ENCODE data around the gene LMO7.
"Not testable (repeated sequence)": the region's sequence is repeated elsewhere in the genome, so short reads cannot be mapped to it uniquely, and the experiment has no call there.

LMO7 gene

GRCh38 chr13:75785130-75785529 lies 149.0 kb downstream of the LMO7 start:
- H3K4me3 ChIP-seq (ENCODE audit: low read depth, low read length) = no peak overlapping the region
- TF ChIP-seq CTCF (IDR thresholded peaks at IDR 0.05; ENCODE audit: insufficient read depth, low read depth, low read length, missing control alignments) = no peak
- no peak for DNase-seq (ENCODE audit: low read depth)

GRCh38 chr13:75787249-75787928 lies 151.3 kb downstream of the LMO7 start:
- H3K4me3 ChIP-seq (ENCODE audit: low read depth, low read length) = no peak overlapping the region
- no peak for DNase-seq (ENCODE audit: low read depth)
- no peak for TF ChIP-seq CTCF (IDR thresholded peaks at IDR 0.05; ENCODE audit: insufficient read depth, low read depth, low read length, missing control alignments)

- no peak for DNase-seq (ENCODE audit: low read depth)
- H3K4me3 ChIP-seq (ENCODE audit: low read depth, low read length) = no peak overlapping the region
- TF ChIP-seq CTCF (IDR thresholded peaks at IDR 0.05; ENCODE audit: insufficient read depth, low read depth, low read length, missing control alignments) = no peak
Observed at GRCh38 chr13:75788481-75788981, 152.4 kb downstream of the LMO7 start.

GRCh38 chr13:75789451-75790197 lies 153.5 kb downstream of the LMO7 start:
- H3K4me3 ChIP-seq (ENCODE audit: low read depth, low read length) = no peak overlapping the region
- DNase-seq (ENCODE audit: low read depth) = no peak
- no peak for TF ChIP-seq CTCF (IDR thresholded peaks at IDR 0.05; ENCODE audit: insufficient read depth, low read depth, low read length, missing control alignments)

GRCh38 chr13:75790198-75790970 lies 154.3 kb downstream of the LMO7 start:
- no peak overlapping the region for H3K4me3 ChIP-seq (ENCODE audit: low read depth, low read length)
- DNase-seq (ENCODE audit: low read depth) = no peak
- no peak for TF ChIP-seq CTCF (IDR thresholded peaks at IDR 0.05; ENCODE audit: insufficient read depth, low read depth, low read length, missing control alignments)

- no peak for TF ChIP-seq CTCF (IDR thresholded peaks at IDR 0.05; ENCODE audit: insufficient read depth, low read depth, low read length, missing control alignments)
- H3K4me3 ChIP-seq (ENCODE audit: low read depth, low read length) = no peak overlapping the region
- no peak for DNase-seq (ENCODE audit: low read depth)
Observed at GRCh38 chr13:75792526-75793187, 156.5 kb downstream of the LMO7 start.

GRCh38 chr13:75793188-75793567 lies 157.0 kb downstream of the LMO7 start:
- not testable (repeated sequence) for DNase-seq (ENCODE audit: low read depth); H3K4me3 ChIP-seq (ENCODE audit: low read depth, low read length)

All from GM12865 (cell line).